Measurements from ENCODE around the gene GAR1. TPM values are rescaled to one million over a fixed set of nuclear protein-coding genes. Genes with fewer than 3 reads are reported as not detected.
"Not testable (repeated sequence)": the region's sequence is repeated elsewhere in the genome, so short reads cannot be mapped to it uniquely, and the experiment has no call there.

Gene GAR1
- total RNA-seq (10 to 100 TPM in 1 of 2 donors, 1 to 10 TPM in 1; 9.3 to 11.1 TPM), total RNA-seq (3.5 to 5.2 reads per million in 2 donors)

DNA sequence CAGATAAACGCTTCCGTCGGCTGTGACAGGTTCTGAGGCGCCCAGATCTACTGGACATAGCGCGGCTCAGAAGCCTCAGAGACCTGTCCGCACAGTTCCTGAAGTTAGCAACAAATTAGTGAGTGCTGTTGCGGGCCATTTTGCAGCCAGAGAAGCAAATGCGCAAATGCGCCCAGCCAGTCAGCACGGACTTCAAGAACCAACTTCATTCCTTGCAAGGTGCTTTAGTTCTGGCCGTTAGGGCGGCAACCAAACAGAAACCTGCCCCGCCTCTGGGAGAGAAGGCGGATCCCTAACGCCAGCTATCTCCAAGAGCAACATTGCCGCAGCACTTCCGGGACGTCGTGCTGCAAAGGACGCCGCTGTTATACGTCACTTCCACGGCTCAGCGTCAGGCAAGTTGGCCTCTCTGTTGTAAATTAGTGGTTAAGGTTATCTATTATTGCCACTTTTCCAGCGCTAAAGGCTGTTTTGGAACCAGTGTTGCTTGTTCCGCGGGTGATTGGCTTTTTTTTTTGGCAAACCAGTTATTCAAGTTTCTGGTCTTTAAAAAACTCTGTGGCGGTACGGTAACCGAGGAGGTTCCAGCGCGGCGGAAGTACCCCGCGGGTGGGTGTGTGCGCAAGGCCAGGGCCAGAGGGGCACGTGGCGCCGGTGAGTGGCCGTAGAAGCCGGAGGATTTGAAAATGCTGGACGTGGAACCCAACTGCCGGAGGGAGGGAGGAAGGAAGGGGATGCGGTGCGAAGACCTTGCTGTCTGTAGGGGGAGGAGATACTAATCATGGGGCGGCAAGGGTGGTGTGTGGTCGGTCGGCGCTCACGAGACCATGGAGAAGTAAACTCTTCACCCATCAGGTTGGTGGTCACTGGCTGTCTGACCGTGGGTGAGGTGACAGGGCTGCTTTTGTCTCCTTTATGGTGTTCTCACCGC lies at the start of gene GAR1:
GAR1 (plus strand) TSS at position 612 of the 931 bp plus-strand sequence. CDS start 403 bp downstream, outside the sequence.
- DNase-seq (peak; percentile 68 to 81 (median 74)), ATAC-seq (peak; percentile 95)
- H3K27me3 Mint-ChIP-seq = no peaks in the 10 kb centered on the region
- H3K9me3 ChIP-seq (ENCODE audit: control insufficient read depth, low read length, poor library complexity, severe bottlenecking) = no peaks in the 10 kb centered on the region
- peak within 1 kb of the TSS; percentile 98 for H3K27ac Mint-ChIP-seq
- H3K4me1 Mint-ChIP-seq = peaks cover 36% of the 10 kb centered on the region
- H3K36me3 Mint-ChIP-seq (ENCODE audit: low read depth) = peaks cover 17% of the 10 kb centered on the region
- peak within 1 kb of the TSS; percentile 99 for H3K4me3 Mint-ChIP-seq

DNA sequence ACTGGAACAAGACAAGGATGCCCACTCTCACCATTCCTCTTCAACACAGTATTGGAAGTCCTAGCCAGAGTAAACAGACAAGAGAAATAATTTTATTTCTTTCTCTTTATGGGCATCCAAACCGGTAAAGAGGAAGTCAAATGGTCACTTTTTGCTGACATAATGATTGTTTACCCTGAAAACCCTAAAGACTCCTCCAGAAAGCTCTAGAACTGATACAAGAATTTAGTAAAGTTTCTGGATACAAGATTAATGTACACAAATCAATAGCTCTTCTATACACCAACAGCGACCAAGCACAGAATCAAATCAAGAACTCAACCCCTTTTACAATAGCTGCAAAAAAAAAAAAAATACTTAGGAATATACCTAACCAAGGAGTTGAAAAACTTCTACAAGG lies 33.5 kb upstream of the GAR1 start:
- not testable (repeated sequence) for H3K4me1 Mint-ChIP-seq; H3K27ac Mint-ChIP-seq; ATAC-seq; H3K4me3 Mint-ChIP-seq; H3K27me3 Mint-ChIP-seq; DNase-seq; H3K36me3 Mint-ChIP-seq (ENCODE audit: low read depth); H3K9me3 ChIP-seq (ENCODE audit: control insufficient read depth, low read length, poor library complexity, severe bottlenecking)

- no peaks in the 10 kb centered on the region for H3K4me1 Mint-ChIP-seq
- H3K9me3 ChIP-seq (ENCODE audit: control insufficient read depth, low read length, poor library complexity, severe bottlenecking) = peaks cover 2% of the 10 kb centered on the region
- H3K27me3 Mint-ChIP-seq = no peaks in the 10 kb centered on the region
- no peaks in the 10 kb centered on the region for H3K36me3 Mint-ChIP-seq (ENCODE audit: low read depth)
- H3K4me3 Mint-ChIP-seq = no peak overlapping the region
- ATAC-seq = no peak
- no peak overlapping the region for H3K27ac Mint-ChIP-seq
- DNase-seq = no peak
These were observed 28.7 kb upstream of the GAR1 start for GRCh38 chr4:109786846-109787245.

GRCh38 chr4:109787807-109788206 lies 27.8 kb upstream of the GAR1 start:
- no peaks in the 10 kb centered on the region for H3K4me1 Mint-ChIP-seq
- peaks cover under 1% of the 10 kb centered on the region for H3K36me3 Mint-ChIP-seq (ENCODE audit: low read depth)

GRCh38 chr4:109795059-109795458 lies 20.5 kb upstream of the GAR1 start:
- Mint-ChIP-seq H3K4me3 (no peak overlapping the region), H3K27me3 (no peaks in the 10 kb centered on the region), H3K27ac (no peak overlapping the region), H3K36me3 (ENCODE audit: low read depth) (peaks cover 2% of the 10 kb centered on the region), H3K4me1 (no peaks in the 10 kb centered on the region)
- peaks cover 8% of the 10 kb centered on the region for H3K9me3 ChIP-seq (ENCODE audit: control insufficient read depth, low read length, poor library complexity, severe bottlenecking)
- ATAC-seq (no peak), DNase-seq (no peak)

More at GRCh38 chr4:109787807-109788206, 27.8 kb upstream of the GAR1 start:
- Mint-ChIP-seq H3K27me3 (no peaks in the 10 kb centered on the region), H3K27ac (no peak overlapping the region), H3K4me3 (no peak overlapping the region)
- H3K9me3 ChIP-seq (ENCODE audit: control insufficient read depth, low read length, poor library complexity, severe bottlenecking) = peaks cover 2% of the 10 kb centered on the region
- ATAC-seq (no peak), DNase-seq (no peak)

GRCh38 chr4:109798866-109799265 lies 16.7 kb upstream of the GAR1 start:
- no peaks in the 10 kb centered on the region for H3K4me1 Mint-ChIP-seq
- no peaks in the 10 kb centered on the region for H3K36me3 Mint-ChIP-seq (ENCODE audit: low read depth)
- no peak overlapping the region for H3K4me3 Mint-ChIP-seq
- H3K27me3 Mint-ChIP-seq = no peaks in the 10 kb centered on the region
- no peak for DNase-seq
- peak; percentile 28 for ATAC-seq
- no peak overlapping the region for H3K27ac Mint-ChIP-seq
- peaks cover 8% of the 10 kb centered on the region for H3K9me3 ChIP-seq (ENCODE audit: control insufficient read depth, low read length, poor library complexity, severe bottlenecking)

DNA sequence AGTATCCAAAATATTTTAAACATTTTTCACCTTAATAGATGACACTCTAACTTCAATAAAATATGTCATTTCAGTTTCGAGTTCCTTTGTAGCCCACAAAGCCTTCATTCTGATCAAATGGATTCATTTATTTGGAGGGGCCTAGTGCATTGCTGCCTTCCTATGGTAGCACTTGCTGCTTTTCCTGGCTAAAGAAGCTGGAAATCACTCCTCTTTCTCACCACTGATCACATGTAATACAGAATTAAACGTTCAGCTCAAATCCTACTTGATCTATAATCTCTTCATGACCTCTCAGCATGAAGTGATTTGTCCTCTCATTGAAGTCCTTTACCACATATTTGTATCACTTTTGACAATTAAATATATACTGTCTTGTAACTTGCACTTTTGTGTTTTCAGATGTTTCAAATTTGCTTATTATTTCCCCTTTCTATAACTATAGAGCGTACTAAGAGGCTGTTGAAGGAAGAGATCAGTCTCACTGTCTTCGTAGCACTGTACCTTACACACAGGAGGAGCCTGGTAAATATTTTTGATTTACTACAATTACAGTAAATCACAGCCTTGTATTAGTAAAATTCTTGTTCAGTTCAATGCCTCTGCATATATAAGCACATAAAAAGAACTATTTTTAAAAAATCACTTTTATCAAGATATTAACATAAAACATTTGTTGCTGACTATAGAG lies 14.3 kb upstream of the GAR1 start:
- no peak overlapping the region for H3K4me3 Mint-ChIP-seq
- no peak for DNase-seq
- peaks cover 2% of the 10 kb centered on the region for H3K9me3 ChIP-seq (ENCODE audit: control insufficient read depth, low read length, poor library complexity, severe bottlenecking)
- H3K27me3 Mint-ChIP-seq = peaks cover 12% of the 10 kb centered on the region
- H3K36me3 Mint-ChIP-seq (ENCODE audit: low read depth) = no peaks in the 10 kb centered on the region
- H3K4me1 Mint-ChIP-seq = no peaks in the 10 kb centered on the region
- no peak for ATAC-seq
- no peak overlapping the region for H3K27ac Mint-ChIP-seq

GRCh38 chr4:109801895-109802319 lies 13.7 kb upstream of the GAR1 start, which contains the start of gene CFI:
Gene CFI (minus strand): TSS chr4:109801999. CDS start chr4:109801971, 28 bp downstream.
- DNase-seq (no peak), ATAC-seq (no peak)
- Mint-ChIP-seq H3K27ac (no peak within 1 kb of the TSS), H3K36me3 (ENCODE audit: low read depth) (no peaks in the 10 kb centered on the region), H3K4me3 (no peak within 1 kb of the TSS), H3K27me3 (peaks cover 14% of the 10 kb centered on the region), H3K4me1 (no peaks in the 10 kb centered on the region)
- H3K9me3 ChIP-seq (ENCODE audit: control insufficient read depth, low read length, poor library complexity, severe bottlenecking) = no peaks in the 10 kb centered on the region

DNA sequence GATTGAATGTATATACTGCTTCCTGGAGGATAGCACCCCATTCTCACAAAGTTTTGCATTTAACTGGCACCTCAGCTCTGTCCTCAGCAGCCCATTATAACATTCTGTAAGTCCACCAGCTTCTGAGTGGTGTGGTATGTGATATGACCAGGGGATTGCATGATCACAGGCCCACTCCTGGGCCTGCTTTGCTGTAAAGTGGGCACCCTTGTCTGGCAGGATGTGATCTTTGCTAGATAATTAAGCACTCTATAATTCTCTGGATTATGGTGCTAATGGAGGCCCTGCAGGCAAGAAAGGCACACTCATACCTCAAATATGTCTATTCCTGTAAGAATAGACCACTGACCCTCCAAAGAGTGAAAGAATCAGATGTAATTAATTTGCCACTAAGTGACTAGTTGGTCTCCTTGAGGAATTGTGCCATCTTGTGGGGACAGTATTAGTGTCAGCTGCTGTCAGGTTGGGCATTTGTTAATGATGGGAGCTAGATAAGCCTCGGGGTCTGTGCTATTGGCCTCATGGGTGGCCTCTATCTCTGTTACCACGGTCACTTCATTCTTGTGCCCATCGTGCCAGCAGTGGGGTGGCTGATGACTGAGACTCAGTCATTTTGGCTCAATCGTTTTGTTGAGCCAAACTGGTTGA lies 11.5 kb upstream of the GAR1 start:
- ATAC-seq (peak; percentile 45), DNase-seq (no peak)
- Mint-ChIP-seq H3K27me3 (peaks cover 19% of the 10 kb centered on the region), H3K4me1 (peaks cover 2% of the 10 kb centered on the region), H3K27ac (no peak overlapping the region), H3K4me3 (no peak overlapping the region), H3K36me3 (ENCODE audit: low read depth) (no peaks in the 10 kb centered on the region)
- H3K9me3 ChIP-seq (ENCODE audit: control insufficient read depth, low read length, poor library complexity, severe bottlenecking) = no peaks in the 10 kb centered on the region

DNA sequence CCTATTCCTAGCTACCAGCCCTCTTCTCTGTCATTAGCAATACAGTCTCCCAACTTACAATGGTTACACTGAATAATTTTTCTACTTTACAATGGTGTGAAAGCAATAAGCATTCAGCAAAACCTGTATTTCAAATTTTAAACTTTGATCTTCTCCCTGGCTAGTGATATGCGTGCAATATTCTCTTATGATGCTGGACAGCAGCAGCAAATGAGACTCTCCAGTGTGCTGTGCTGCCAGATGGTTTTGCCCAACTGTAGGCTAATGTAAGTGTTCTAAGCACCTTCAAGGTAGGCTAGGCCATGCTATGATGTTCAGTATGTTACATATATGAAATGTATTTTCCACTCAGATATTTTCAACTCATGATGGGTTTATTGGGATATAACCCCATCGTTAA lies 5.9 kb upstream of the GAR1 start:
- no peak overlapping the region for H3K27ac Mint-ChIP-seq
- H3K4me1 Mint-ChIP-seq = peaks cover 3% of the 10 kb centered on the region
- ATAC-seq (no peak), DNase-seq (no peak)
- H3K9me3 ChIP-seq (ENCODE audit: control insufficient read depth, low read length, poor library complexity, severe bottlenecking) = no peaks in the 10 kb centered on the region
- H3K36me3 Mint-ChIP-seq (ENCODE audit: low read depth) = no peaks in the 10 kb centered on the region
- peaks cover 19% of the 10 kb centered on the region for H3K27me3 Mint-ChIP-seq
- H3K4me3 Mint-ChIP-seq = no peak overlapping the region

DNA sequence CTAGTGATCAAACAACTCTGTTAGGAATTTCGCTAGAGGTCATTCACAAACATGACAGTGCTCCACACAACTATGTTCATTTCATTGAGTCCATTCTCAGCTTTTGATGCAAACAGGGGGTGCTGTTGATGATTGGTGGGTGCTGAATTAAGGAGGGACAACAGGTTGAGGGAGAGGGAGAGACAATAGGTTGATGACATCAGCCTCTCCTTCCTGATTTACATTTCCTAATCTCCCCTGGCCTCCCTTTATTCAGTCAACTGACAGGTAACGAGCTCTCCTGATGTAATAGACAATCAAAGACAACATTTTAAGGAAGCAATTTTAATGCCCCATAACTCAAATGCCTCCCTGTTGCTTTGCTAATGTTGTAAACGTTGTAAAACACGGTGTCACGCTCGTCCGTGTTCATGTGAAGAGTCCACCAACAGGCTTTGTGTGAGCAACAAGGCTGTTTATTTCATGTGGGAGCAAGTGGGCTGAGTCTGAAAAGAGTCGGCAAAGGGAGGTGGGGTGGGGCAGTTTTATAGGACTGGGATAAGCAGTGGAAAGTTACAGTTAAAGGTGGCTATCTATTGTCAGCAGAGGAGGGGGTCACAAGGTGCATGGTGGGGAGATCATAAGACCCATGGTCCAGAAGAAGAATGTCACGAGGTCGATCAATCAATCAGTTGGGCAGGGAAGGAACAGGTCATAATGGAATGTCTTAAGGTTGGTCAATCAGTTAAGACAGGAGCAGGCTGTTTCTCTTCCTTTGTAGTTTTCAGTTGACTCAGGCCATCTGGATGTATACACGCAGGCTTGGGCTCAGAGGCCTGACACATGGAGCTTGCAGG lies 4.8 kb upstream of the GAR1 start:
- Mint-ChIP-seq H3K4me1 (peaks cover 10% of the 10 kb centered on the region), H3K27me3 (peaks cover 10% of the 10 kb centered on the region), H3K27ac (no peak overlapping the region), H3K4me3 (no peak overlapping the region), H3K36me3 (ENCODE audit: low read depth) (peaks cover 3% of the 10 kb centered on the region)
- no peaks in the 10 kb centered on the region for H3K9me3 ChIP-seq (ENCODE audit: control insufficient read depth, low read length, poor library complexity, severe bottlenecking)
- DNase-seq (no peak), ATAC-seq (no peak)

DNA sequence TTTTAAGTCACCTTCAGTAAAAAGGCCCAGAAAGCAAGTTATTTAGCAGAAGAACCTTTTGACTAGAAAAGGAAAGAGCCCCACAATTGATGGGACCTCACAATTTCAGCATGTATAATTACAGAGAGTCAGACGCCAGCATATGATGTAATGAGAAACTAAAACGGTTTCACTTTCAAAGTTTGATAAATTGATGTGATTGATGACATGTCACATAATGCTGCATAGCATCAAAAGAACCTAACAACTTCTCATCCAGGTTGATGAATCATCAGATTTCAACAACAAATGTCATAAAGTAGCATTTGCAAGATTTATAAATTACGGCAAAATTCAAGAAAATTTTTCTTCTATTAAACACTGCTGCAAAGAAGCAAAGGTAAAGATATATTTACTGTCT lies 3.9 kb upstream of the GAR1 start:
- no peak for DNase-seq
- H3K36me3 Mint-ChIP-seq (ENCODE audit: low read depth) = peaks cover 3% of the 10 kb centered on the region
- H3K27ac Mint-ChIP-seq = no peak overlapping the region
- peaks cover 5% of the 10 kb centered on the region for H3K27me3 Mint-ChIP-seq
- no peak overlapping the region for H3K4me3 Mint-ChIP-seq
- no peaks in the 10 kb centered on the region for H3K9me3 ChIP-seq (ENCODE audit: control insufficient read depth, low read length, poor library complexity, severe bottlenecking)
- peaks cover 20% of the 10 kb centered on the region for H3K4me1 Mint-ChIP-seq
- no peak for ATAC-seq

Measured in T-helper 17 cell (primary cell).